Stimulated activated CD4-positive, alpha-beta T cell treated with anti-CD3 and anti-CD28 coated beads, Interleukin-1b, Interleukin-23, amount 100 ng/mL, for 4 hours (primary cell): ENCODE measurements around the gene NLRP7.

Source experiments
- DNase-seq, 2 donors: peaks; one replicate each; pipeline ENCODE4 v3.0.0-alpha.2; 2020; ENCODE audit warnings: low read depth in 2 of 2

Gene NLRP7

DNA sequence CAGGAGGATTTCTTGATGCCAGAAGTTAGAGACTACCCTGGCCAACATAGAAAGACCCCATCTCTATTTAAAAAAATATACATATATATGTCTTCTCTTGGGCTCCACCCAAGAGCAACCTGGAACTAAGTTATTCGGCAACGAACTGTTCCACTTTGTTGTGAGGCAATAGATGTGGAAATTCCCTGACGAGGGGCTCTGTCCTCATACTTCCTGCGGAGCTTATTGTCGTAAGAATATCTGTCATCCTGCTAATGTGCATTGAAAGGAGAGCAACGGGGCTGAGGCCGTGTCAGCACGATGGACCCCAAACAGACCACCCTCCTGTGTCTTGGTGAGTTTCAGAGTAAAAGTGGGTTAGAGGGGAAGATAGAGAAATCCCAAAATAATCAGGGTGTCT lies 73.3 kb downstream of the NLRP7 start, which contains the start of gene FCAR:
Gene FCAR, plus strand, starts transcription at position 246 of the 400 bp plus-strand sequence. Its CDS starts 55 bp downstream, at position 301.
- no peak for DNase-seq
